Right lobe of liver (tissue), 6 donors: ENCODE results near the gene PDP2. TPM values are rescaled to one million over a fixed set of nuclear protein-coding genes. Genes with fewer than 3 reads are reported as not detected.
"Not testable (repeated sequence)": the region's sequence is repeated elsewhere in the genome, so short reads cannot be mapped to it uniquely, and the experiment has no call there.

ENCODE experiments used
- ATAC-seq, 4 donors: fragments of 200-7000 bp; cut with Tn5 transposase; one replicate each; pipeline ENCODE4 v1.9.1; 2020; ENCODE audit warnings: mild to moderate bottlenecking in 4 of 4, moderate library complexity in 4 of 4
- DNase-seq, 3 donors: peaks; one replicate each; pipeline ENCODE4 v3.0.0-alpha.2; 2020
- H3K27ac ChIP-seq, 3 donors: fragments of 200-600 bp; one replicate each; pipeline ENCODE4 v1.8.0; 2022
- H3K27me3 ChIP-seq, 2 donors: fragments of 200-600 bp; one replicate each; pipeline ENCODE4 v1.8.0; 2022
- H3K36me3 ChIP-seq, 4 donors: fragments of 200-600 bp; sonication (generic) in 1 of 4; one replicate each; pipeline versions ENCODE4 v1.5.1 to v1.8.0; 2017 to 2022; ENCODE audit warnings: control low read depth in 1 of 4
- H3K4me1 ChIP-seq, 4 donors: fragments of 200-600 bp; sonication (generic) in 1 of 4; one replicate each; pipeline versions ENCODE4 v1.5.1 to v1.8.0; 2017 to 2022; ENCODE audit warnings: control low read depth in 1 of 4
- H3K4me3 ChIP-seq, 3 donors: fragments of 200-600 bp; one replicate each; pipeline ENCODE4 v1.8.0; 2022
- H3K9me3 ChIP-seq, 4 donors: fragments of 200-600 bp; sonication (generic) in 1 of 4; one replicate each; pipeline versions ENCODE4 v1.5.1 to v1.8.0; 2017 to 2022; ENCODE audit warnings: control low read depth in 1 of 4
- CTCF ChIP-seq, 4 donors: fragments of 200-600 bp in 3 of 4; fragments of 450-650 bp in 1 of 4; IDR thresholded peaks; one replicate each; pipeline versions ENCODE4 v1.5.1 to v1.8.0; 2016 to 2022; ENCODE audit warnings: antibody characterized with exemption in 4 of 4, mild to moderate bottlenecking in 2 of 4
- POLR2A ChIP-seq: fragments of 450-650 bp; IDR thresholded peaks from one replicate; pipeline ENCODE4 v1.6.1; 2017; ENCODE audit warnings: antibody characterized with exemption, mild to moderate bottlenecking
- WGBS: methylation state at CpG from one replicate; pipeline ENCODE4 v1.1.6; 2018; ENCODE audit warnings: low coverage, low lambda C conversion rate; ENCODE audit not compliant: insufficient coverage; ENCODE audit errors: missing lambda C conversion rate; 5-methylcytosine and 5-hydroxymethylcytosine counted together
- intact Hi-C, 2 donors: fragments of 100-400 bp; cut with DNase I; formaldehyde crosslinking; loops; one replicate each; pipeline versions ENCODE4 v1.11.2 to v1.14.1; 2022
- total RNA-seq, 6 experiments: library from RNA; depleted of rRNA in 2 of 6; stranded (reverse); fragments of >200 nt in 2 of 6; fragmentation: NEBNext Ultra II Directional in 3 of 6; extraction: Animal tissue kit (Norgen Biotek cat#: 25700) in 3 of 6; gene quantifications; one replicate each; pipeline versions ENCODE4 v1.1.0 to v1.2.4, GENCODE V29; 2016 to 2023
- donor health status: DM: no; HTN: yes; CAD: no.
- donor health status: DM: no; HTN: no; CAD: no.
- donor health status: DM: no; HTN: no; CAD: no.
- donor health status: DM: no; HTN: yes; CAD: no.
- donor health status: DM: no; HTN: yes; CAD: no.

Gene PDP2
- total RNA-seq, 6 experiments from 2014 or later, result 5.1 to 15.5 (median 10.8) TPM

- DNase-seq (no peak), ATAC-seq (no peak)
- intact Hi-C loops, result loop anchor here in 1 of 2 donors (10.0 kb wide), 2 partner anchors 135 to 455 kb away; no protein-coding TSS in a partner anchor
- no peaks in the 10 kb centered on the region for H3K9me3 ChIP-seq
- H3K27ac ChIP-seq, result no peak overlapping the region
- no peaks in the 10 kb centered on the region for H3K36me3 ChIP-seq
- H3K4me3 ChIP-seq, result no peak overlapping the region
- TF ChIP-seq CTCF (IDR thresholded peaks at IDR 0.05), result no peak
- no peaks in the 10 kb centered on the region for H3K4me1 ChIP-seq
- WGBS, result 77% methylated on average over 2 of the region's 3 CpGs
- H3K27me3 ChIP-seq, result no peaks in the 10 kb centered on the region
These were observed 20.8 kb upstream of the PDP2 start for GRCh38 chr16:66859397-66860068.

GRCh38 chr16:66862023-66862520 lies 18.2 kb upstream of the PDP2 start:
- H3K27me3 ChIP-seq, result no peaks in the 10 kb centered on the region
- no peaks in the 10 kb centered on the region for H3K4me1 ChIP-seq
- no peak overlapping the region for H3K27ac ChIP-seq
- intact Hi-C loops, result loop anchor here in 1 of 2 donors (10.0 kb wide), 2 partner anchors 137 to 457 kb away; no protein-coding TSS in a partner anchor
- no peak for TF ChIP-seq CTCF (IDR thresholded peaks at IDR 0.05)
- no peak for TF ChIP-seq POLR2A
- peak in 1 of 3 donors; percentile 20 for DNase-seq
- no peak overlapping the region for H3K4me3 ChIP-seq
- H3K36me3 ChIP-seq, result no peaks in the 10 kb centered on the region
- ATAC-seq, result peak in 1 of 4 donors; percentile 10
- WGBS, result 36% methylated on average over 2 of the region's 8 CpGs
- no peaks in the 10 kb centered on the region for H3K9me3 ChIP-seq

GRCh38 chr16:66863707-66864106 lies 16.6 kb upstream of the PDP2 start:
- Histone ChIP-seq H3K36me3 (no peaks in the 10 kb centered on the region), H3K27me3 (no peaks in the 10 kb centered on the region), H3K27ac (no peak overlapping the region), H3K4me3 (no peak overlapping the region), H3K4me1 (no peaks in the 10 kb centered on the region), H3K9me3 (no peaks in the 10 kb centered on the region)
- no peak for ATAC-seq
- DNase-seq, result no peak
- TF ChIP-seq POLR2A (no peak), CTCF (IDR thresholded peaks at IDR 0.05) (no peak)
- intact Hi-C loops, result loop anchor here in 1 of 2 donors (10.0 kb wide), 2 partner anchors 139 to 459 kb away; no protein-coding TSS in a partner anchor

GRCh38 chr16:66869424-66869823 lies 10.9 kb upstream of the PDP2 start:
- 83% methylated on average over 1 of the region's 1 CpG for WGBS
- H3K27ac ChIP-seq, result no peak overlapping the region
- no peak for ATAC-seq
- peak in 1 of 3 donors; percentile 11 for DNase-seq
- no peaks in the 10 kb centered on the region for H3K27me3 ChIP-seq
- no peaks in the 10 kb centered on the region for H3K36me3 ChIP-seq
- H3K4me1 ChIP-seq, result peaks cover 0 to 9% (median 0%) of the 10 kb centered on the region in 4 donors
- H3K9me3 ChIP-seq, result no peaks in the 10 kb centered on the region
- TF ChIP-seq CTCF (IDR thresholded peaks at IDR 0.05) (no peak), POLR2A (no peak)
- H3K4me3 ChIP-seq, result no peak overlapping the region
- intact Hi-C loops, result loop anchor here in 1 of 2 donors (10.0 kb wide), 2 partner anchors 145 to 465 kb away; no protein-coding TSS in a partner anchor

- not testable (repeated sequence) for H3K9me3 ChIP-seq, H3K27me3 ChIP-seq, H3K36me3 ChIP-seq, ATAC-seq, H3K4me3 ChIP-seq, DNase-seq, H3K27ac ChIP-seq, H3K4me1 ChIP-seq
- WGBS, result 57% methylated on average over 1 of the region's 2 CpGs
- intact Hi-C loops, result loop anchor here in 1 of 2 donors (10.0 kb wide), 1 partner anchor 467 kb away; no protein-coding TSS in a partner anchor
These were observed 9.0 kb upstream of the PDP2 start for GRCh38 chr16:66871363-66871762.
